Left lobe of liver (tissue), 2 donors: Measurements from ENCODE around the gene ANO3. TPM values are rescaled to one million over a fixed set of nuclear protein-coding genes. Genes with fewer than 3 reads are reported as not detected.
A peak's percentile ranks its signal among the peaks of the same experiment; 100 is the strongest.

Experiments
- ATAC-seq: fragments of 200-7000 bp; cut with Tn5 transposase; one replicate; pipeline ENCODE4 v1.9.1; 2020; ENCODE audit warnings: mild to moderate bottlenecking, moderate library complexity
- DNase-seq: peaks from one replicate; pipeline ENCODE4 v3.0.0-alpha.2; 2020; ENCODE audit warnings: low spot score
- total RNA-seq: library from RNA; stranded (reverse); gene quantifications from one replicate; pipeline ENCODE4 v1.2.1, GENCODE V29; 2021
- donor health status: DM: no; HTN: no; CAD: no; lungs with moderate emphysema.
- donor health status: DM: no; HTN: yes; CAD: no.

The ANO3 gene
- total RNA-seq, 1 donor from 2014 or later: 2.6 TPM

DNA sequence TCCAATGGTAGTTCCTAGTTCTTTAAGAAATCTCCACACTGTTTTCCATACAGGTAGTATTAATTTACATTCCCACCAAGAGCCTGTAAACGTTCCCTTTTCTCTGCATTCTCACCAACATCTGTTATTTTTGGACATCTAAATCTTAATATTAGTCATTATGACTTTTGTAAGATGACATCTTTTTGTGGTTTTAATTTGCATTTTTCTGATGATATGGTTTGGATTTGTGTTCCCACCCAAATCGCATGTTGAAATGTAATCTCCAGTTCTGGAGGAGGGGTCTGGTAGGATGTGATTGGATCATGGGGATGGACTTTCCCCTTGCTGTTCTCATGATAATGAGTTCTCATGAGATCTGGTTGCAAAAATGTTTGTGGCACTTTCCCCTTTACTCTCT, 151.2 kb downstream of the ANO3 start:
- DNase-seq (no peak), ATAC-seq (no peak)

DNA sequence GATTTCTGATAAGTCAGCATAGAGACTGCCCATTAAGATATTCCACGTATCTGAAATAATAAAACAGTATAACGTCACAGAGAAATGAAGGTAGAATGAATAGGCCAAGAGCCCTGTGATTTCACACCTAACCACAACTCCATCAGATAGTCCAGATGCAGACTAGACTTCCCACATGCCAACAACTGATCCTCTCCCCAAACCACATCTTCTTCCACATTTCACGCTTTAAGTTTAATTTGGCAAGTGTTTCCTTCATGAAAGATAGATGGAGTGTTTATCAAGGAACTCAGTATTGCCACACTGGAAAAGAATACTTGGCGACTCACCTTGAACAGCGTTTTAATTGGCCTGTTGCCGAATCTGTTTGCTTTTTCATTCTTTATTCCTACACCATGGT, 158.6 kb downstream of the ANO3 start:
- no peak for ATAC-seq
- no peak for DNase-seq

- DNase-seq: no peak
- ATAC-seq: no peak
These were observed 161.7 kb downstream of the ANO3 start for GRCh38 chr11:26493616-26494015.

GRCh38 chr11:26507229-26507628, 175.3 kb downstream of the ANO3 start:
- DNase-seq (no peak), ATAC-seq (no peak)

DNA sequence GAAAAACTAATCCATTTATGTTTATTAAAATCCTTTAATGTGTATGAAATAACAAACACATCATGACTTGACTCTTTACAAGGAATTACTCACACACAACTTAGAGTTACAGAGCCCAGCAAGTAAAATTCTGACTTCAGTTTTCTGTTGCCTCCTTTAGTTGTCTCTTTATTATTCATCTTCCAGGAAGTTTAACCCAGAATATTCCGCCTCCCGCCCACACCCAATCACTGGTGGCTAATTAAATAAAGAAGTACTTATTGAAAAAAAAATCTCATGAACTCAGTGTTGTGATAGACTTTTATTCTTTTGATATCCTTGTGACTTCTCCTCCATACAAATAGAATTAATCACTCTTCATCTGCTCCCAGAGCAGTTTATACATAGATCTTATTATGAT, 178.2 kb downstream of the ANO3 start:
- ATAC-seq (no peak), DNase-seq (no peak)

GRCh38 chr11:26510756-26511155, 178.8 kb downstream of the ANO3 start:
- ATAC-seq (no peak), DNase-seq (no peak)

DNA sequence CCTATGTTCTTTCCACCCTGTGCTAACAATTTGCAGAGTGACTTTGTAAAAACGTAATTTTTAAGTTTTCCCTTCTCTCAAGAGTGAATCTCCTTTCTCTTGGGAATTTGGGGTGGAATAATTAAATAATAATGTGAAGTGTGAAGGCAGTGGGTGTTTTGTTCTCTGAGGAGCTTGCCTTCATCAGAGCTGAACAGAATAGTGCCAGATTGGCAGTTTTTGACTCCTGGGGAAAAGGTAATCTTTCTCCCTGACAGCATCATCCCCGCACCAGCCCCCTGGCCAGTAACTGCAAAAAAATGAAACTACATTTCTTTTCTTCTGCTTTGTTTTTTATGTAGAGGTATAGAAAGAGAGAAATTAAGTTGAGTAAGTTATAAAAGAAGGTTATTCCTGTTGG, 180.3 kb downstream of the ANO3 start:
- DNase-seq (no peak), ATAC-seq (no peak)

DNA sequence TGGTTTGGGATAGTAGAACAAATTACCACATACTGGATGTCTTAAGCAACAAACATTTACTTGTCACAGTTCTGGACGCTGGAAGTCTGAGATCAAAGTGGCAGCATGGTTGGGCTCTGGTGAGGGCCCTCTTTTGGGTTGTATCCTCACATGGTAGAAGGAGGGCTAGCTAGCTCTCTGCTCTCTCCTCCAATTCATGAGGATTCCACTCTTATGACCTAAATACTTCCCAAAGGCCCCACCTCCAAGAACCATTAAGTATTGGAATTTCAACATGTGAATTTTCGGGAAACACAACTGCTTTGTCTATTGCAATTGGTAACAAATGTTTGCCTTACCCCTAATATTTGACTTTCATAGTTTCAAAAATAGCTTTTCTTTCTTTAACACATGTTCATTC, 187.5 kb downstream of the ANO3 start:
- DNase-seq: no peak
- no peak for ATAC-seq

- ATAC-seq (no peak), DNase-seq (no peak)
These were observed 191.1 kb downstream of the ANO3 start for GRCh38 chr11:26522912-26523610.

- ATAC-seq: no peak
These were observed 195.8 kb downstream of the ANO3 start for GRCh38 chr11:26527685-26528084.

DNA sequence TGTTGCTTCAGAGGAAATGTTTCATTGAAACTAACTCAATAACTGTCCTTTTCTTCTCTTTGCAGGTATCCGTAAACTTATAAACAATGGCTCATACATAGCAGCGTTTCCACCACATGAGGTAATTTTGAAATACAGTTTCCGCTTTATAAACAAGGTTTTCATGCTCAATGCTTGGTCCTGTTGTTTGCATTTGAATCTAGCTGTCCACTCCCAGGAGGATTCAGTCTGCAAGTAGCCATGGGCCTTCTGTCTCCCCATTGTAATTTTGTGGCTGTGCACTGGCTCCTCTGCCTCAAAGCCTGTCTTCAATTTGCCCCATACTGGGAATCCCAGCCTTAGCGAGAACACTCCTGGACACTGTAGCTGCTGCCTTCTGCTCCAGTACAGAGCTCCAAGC, 205.4 kb downstream of the ANO3 start:
- no peak for DNase-seq
- ATAC-seq: no peak

More at GRCh38 chr11:26527685-26528084, 195.8 kb downstream of the ANO3 start:
- DNase-seq: no peak

DNA sequence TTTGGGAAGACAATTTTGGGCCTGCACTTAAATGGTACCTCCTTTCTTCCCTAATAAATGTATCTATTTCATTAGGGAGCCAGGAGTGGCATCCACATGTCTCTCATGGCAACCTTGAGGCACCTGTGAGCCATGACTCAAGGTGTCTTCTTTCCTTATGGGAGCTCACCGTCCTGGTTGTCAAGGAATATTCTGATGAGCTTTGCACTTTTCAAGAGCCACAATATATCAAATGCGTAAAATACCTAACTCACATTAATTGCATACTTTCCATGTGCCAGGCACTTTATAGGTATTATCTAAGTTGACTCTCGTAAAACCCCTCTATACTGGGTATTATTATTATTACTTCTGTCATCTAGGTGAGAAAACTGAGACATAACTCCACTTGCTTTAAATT, 207.6 kb downstream of the ANO3 start:
- no peak for ATAC-seq
- no peak for DNase-seq

- no peak for DNase-seq
- ATAC-seq: no peak
These were observed 209.9 kb downstream of the ANO3 start for GRCh38 chr11:26541870-26542269.

- no peak for DNase-seq
- ATAC-seq: no peak
These were observed 217.2 kb downstream of the ANO3 start for GRCh38 chr11:26549176-26549575.

DNA sequence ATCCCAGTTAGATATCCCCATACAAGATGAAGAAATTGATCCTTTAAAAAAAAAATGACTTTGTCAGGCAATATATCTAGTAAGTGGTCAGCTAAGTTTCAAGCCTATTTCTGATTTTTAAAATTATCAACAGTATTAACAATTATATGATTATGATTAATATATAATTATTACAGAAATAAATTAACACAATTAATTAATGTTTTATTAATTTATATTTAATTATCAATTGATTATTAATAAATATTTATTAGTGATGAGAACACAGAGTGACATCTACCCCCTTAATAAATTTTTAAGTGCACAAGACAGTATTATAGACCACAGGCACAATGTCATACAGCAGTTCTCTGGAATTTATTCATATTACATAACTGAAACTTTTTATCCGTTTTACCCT, 218.1 kb downstream of the ANO3 start:
- no peak for ATAC-seq
- no peak for DNase-seq

DNA sequence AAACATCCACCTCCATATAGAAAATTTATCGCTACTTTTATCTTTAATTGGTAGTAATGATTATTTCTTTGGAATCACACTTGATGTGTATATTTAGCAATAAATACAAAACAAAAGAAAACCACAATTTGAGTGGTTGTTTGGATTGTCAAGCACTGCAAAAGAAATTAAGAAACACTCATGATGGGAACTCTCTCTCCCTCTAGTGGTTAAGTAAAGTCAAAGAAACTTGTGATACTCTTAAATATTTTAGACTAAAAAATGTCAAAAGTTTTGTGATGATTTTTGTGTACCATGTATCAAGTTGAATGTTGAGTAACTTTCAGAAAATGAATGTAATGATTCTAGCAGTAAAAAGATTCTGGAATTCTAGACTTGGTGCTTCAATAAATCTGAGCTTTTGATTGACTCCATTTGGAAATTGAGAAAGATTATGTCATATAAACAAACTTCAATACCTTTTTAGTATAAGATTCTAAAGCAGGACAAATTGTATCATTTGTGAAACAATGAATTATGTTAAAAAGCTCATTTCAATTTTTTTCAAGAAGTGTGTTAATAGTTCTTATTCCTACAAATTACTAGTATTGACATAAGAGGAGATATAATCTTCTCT, 219.4 kb downstream of the ANO3 start:
- ATAC-seq: peak; percentile 59
- no peak for DNase-seq

- DNase-seq (no peak), ATAC-seq (no peak)
These were observed 221.3 kb downstream of the ANO3 start for GRCh38 chr11:26553182-26553581.

DNA sequence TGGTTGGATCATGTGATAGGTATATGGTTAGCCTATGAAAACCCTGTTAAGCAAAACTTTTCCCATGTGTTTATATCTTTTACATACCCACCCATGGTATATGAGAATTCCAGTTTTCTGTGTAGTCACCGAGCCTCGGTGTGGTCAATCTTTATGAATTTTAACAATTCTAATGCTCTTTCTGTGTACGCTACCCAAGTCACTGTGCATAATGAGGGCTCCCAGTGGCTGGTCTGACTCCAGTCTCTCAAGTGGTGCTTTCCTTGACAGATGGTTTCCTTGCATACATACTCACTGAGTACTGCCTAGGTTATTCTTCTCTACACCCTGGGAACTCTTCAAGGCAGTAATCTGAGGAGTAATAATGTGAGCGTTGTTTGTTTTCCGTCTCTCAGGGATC, 222.5 kb downstream of the ANO3 start:
- ATAC-seq (no peak), DNase-seq (no peak)

DNA sequence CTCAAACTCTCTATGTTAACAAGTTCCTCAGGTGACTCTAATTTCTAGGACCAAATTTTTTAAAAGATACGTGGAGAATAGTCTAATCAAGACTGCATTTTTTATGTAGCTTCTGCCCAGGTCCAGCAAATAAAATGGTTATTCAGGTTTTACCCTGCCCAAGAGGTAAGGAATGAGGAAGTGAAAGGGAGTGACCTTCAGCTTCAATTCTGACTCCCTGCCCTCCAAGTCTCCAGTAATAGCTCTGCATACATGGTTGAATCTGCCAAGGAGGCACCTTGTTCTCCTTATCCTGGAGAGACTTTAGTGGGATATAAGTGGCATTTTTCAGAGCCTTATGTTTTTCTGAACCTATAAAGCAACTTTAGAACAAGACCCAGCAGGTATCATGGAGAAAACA, 224.7 kb downstream of the ANO3 start:
- ATAC-seq (no peak), DNase-seq (no peak)

DNA sequence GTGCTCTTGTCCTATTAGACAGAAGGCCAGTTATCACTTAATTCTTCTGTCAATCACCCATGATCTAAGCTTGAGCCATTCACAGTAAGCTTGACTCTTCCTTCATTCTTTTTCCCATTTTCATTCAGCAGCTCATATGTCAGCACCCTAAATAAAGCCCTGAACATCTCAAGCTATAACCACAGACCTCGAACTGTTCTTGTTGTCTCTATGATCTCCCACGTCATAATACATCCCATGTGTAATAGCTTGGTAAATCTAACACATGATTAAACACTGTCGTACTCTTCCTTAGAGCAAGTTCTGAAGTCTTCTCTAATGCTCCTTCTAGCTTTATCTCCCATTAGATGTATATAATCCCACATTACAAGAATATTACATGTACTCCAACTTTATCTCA, 225.7 kb downstream of the ANO3 start:
- no peak for DNase-seq
- no peak for ATAC-seq

DNA sequence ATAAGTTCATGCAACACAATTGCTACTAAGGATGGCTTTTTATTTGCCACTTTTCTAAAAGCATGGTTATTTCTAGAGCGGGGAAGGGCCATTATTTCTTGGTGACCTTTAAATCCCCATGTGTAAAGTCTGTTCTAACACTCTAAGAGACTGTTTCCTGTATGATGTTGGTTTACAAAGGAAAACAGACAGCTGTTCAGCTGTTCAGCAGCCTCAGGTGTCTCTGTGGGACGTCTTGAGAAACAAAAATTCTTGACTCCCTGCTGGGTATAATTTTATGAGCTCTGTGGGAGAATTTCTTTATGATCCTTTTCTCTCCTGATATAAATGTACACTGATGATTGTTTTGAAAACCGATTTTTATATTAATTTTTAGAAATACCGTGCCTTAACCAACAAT, 226.3 kb downstream of the ANO3 start:
- no peak for ATAC-seq
- no peak for DNase-seq

DNA sequence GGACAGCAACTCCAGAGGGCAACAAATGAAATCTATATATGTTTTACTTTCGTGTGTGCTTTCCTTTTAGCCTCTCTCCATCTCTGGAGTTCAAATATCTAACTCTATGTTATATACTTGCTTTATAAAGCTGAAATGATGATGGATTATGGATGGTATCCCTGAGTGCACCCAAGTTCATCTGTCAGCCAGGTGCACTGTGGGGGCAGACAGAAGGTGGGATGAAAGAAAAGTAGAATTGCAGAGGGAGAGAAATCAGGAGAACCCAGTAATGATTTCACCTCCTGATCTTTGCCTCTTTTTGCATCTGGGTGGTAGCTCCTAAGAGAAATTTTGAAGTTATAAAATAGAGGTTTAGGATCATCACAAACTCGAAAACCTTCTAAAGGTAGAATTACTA, 237.7 kb downstream of the ANO3 start:
- ATAC-seq (no peak), DNase-seq (no peak)
